NCI-H2196 treated with DMSO at 0.1 percent for 48 hours (cell line): Measurements from ENCODE around the gene INPP5B.

ENCODE experiments used
- DNase-seq: peaks from one replicate; lab custom pipeline; 2025; ENCODE audit not compliant: unreplicated experiment; lab: John Stamatoyannopoulos, UW

INPP5B gene

GRCh38 chr1:37875833-37876232, 71.0 kb downstream of the INPP5B start:
- no peak for DNase-seq

- no peak for DNase-seq
Observed at GRCh38 chr1:37872692-37873091, 74.2 kb downstream of the INPP5B start.

GRCh38 chr1:37868466-37868865, 78.4 kb downstream of the INPP5B start:
- no peak for DNase-seq

- no peak for DNase-seq
Observed at GRCh38 chr1:37867784-37868183, 79.1 kb downstream of the INPP5B start.

- DNase-seq: no peak
Observed at GRCh38 chr1:37866491-37866890, 80.4 kb downstream of the INPP5B start.

GRCh38 chr1:37865348-37866120, 81.3 kb downstream of the INPP5B start:
- DNase-seq: no peak

GRCh38 chr1:37862330-37862729, 84.5 kb downstream of the INPP5B start:
- DNase-seq: no peak

GRCh38 chr1:37861151-37861550, 85.7 kb downstream of the INPP5B start:
- no peak for DNase-seq

- no peak for DNase-seq
Observed at GRCh38 chr1:37860346-37860666, 86.5 kb downstream of the INPP5B start.

- peak; percentile 95 for DNase-seq
Observed at GRCh38 chr1:37859507-37860345, 87.1 kb downstream of the INPP5B start, which contains the start of gene MTF1. TSS of gene MTF1 (minus strand) at chr1:37859592. CDS start at chr1:37857658, 1,934 bp downstream.

- no peak for DNase-seq
Observed at GRCh38 chr1:37858931-37859506, 87.8 kb downstream of the INPP5B start.

GRCh38 chr1:37854406-37854805, 92.4 kb downstream of the INPP5B start:
- DNase-seq: no peak

GRCh38 chr1:37853157-37853556, 93.7 kb downstream of the INPP5B start:
- DNase-seq: no peak

GRCh38 chr1:37851782-37852210, 95.1 kb downstream of the INPP5B start:
- no peak for DNase-seq

- no peak for DNase-seq
Observed at GRCh38 chr1:37851262-37851661, 95.6 kb downstream of the INPP5B start.

GRCh38 chr1:37850352-37850955, 96.4 kb downstream of the INPP5B start:
- DNase-seq: no peak

- DNase-seq: no peak
Observed at GRCh38 chr1:37849480-37849879, 97.4 kb downstream of the INPP5B start.

- DNase-seq: no peak
Observed at GRCh38 chr1:37846647-37847339, 100.1 kb downstream of the INPP5B start.

- no peak for DNase-seq
Observed at GRCh38 chr1:37845786-37846185, 101.1 kb downstream of the INPP5B start.

GRCh38 chr1:37845049-37845646, 101.7 kb downstream of the INPP5B start:
- no peak for DNase-seq
